ENCODE results near the gene AIDA.

Gene AIDA

GRCh38 chr1:222736972-222737371 is 24.7 kb upstream of the AIDA start, which contains the start of gene FAM177B:
Gene FAM177B, plus strand, starts transcription at chr1:222737202. Its CDS starts 9,344 bp downstream, at chr1:222746546.
- Histone ChIP-seq H3K27me3 (ENCODE audit: insufficient read depth, low read depth, severe bottlenecking) (no peaks in the 10 kb centered on the region), H3K4me3 (ENCODE audit: low read depth, low read length) (no peak within 1 kb of the TSS), H3K36me3 (no peaks in the 10 kb centered on the region), H3K9me3 (ENCODE audit: severe bottlenecking) (no peaks in the 10 kb centered on the region), H3K27ac (no peak within 1 kb of the TSS)
- DNase-seq: no peak
- TF ChIP-seq CTCF (IDR thresholded peaks at IDR 0.05; ENCODE audit: low read depth, low read length): no peak

DNA sequence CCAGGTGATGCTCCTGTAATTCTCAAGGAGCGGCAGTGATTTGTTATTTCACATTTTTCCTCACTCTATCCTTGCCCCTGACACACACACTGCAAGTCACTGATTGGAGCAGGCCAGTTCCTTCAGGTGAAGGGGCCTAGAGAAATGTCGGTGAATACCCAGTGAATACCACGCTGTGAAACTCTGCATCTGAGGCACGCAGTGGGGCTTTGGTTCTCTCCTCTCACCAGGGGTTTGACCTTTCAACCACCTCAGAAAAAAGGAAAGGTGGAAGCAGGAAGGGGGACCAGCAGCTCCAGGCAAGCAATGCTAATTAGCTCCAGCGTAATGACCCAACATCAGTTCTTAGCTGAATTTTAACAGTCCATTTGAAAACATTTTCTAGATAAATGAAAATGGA is 24.2 kb upstream of the AIDA start:
- Histone ChIP-seq H3K9me3 (ENCODE audit: severe bottlenecking) (no peaks in the 10 kb centered on the region), H3K4me3 (ENCODE audit: low read depth, low read length) (no peak overlapping the region), H3K36me3 (no peaks in the 10 kb centered on the region), H3K27me3 (ENCODE audit: insufficient read depth, low read depth, severe bottlenecking) (no peaks in the 10 kb centered on the region), H3K27ac (no peak overlapping the region)
- DNase-seq: no peak
- TF ChIP-seq CTCF (IDR thresholded peaks at IDR 0.05; ENCODE audit: low read depth, low read length): no peak

GRCh38 chr1:222734740-222735139 is 22.4 kb upstream of the AIDA start:
- H3K4me3 ChIP-seq (ENCODE audit: low read depth, low read length): no peak overlapping the region
- H3K27me3 ChIP-seq (ENCODE audit: insufficient read depth, low read depth, severe bottlenecking): no peaks in the 10 kb centered on the region
- H3K9me3 ChIP-seq (ENCODE audit: severe bottlenecking): no peaks in the 10 kb centered on the region
- no peak overlapping the region for H3K27ac ChIP-seq
- H3K36me3 ChIP-seq: no peaks in the 10 kb centered on the region
- DNase-seq: no peak
- no peak for TF ChIP-seq CTCF (IDR thresholded peaks at IDR 0.05; ENCODE audit: low read depth, low read length)

DNA sequence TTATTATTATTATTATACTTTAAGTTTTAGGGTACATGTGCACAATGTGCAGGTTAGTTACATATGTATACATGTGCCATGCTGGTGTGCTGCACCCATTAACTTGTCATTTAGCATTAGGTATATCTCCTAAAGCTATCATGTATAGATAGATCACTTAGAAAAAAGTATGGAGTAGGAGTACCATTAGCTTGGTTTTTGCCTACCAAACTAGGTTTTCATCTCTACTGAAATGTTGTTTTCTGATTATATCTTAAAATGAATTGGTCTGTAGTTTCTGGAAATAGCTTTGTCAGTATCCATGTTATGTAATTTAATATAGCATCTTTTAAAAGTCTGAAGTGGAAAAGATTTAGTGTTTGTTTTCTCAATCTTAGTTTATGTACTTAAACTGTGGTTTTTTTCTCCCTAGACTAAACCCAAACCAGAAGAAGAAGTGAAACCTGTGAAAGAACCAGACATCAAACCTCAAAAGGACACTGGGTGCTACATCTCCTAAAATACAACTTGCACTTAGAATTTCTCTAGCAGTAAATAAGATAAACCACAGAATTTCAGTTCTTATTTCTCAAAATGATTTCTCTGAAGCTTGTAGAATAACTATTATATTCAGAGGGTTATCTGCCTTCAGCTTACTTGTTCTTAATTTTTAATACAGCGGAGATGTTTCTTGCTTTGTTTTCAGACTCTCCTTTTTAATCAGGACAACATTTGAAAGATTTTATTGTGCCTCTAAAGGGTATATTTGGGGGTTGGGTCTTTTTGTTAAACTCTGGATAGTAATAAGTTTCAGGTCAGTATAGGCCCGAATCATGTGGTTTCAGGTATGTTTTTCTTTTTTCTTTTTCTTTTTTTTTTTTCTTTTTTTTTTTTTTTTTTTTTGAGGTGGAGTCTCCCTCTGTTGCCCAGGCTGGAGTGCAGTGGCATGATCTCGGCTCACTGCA is 20.2 kb upstream of the AIDA start:
- Histone ChIP-seq H3K4me3 (ENCODE audit: low read depth, low read length) (no peak overlapping the region), H3K9me3 (ENCODE audit: severe bottlenecking) (no peaks in the 10 kb centered on the region), H3K27ac (no peak overlapping the region), H3K36me3 (no peaks in the 10 kb centered on the region), H3K27me3 (ENCODE audit: insufficient read depth, low read depth, severe bottlenecking) (no peaks in the 10 kb centered on the region)
- no peak for TF ChIP-seq CTCF (IDR thresholded peaks at IDR 0.05; ENCODE audit: low read depth, low read length)
- DNase-seq: no peak

- no peak overlapping the region for H3K27ac ChIP-seq
- H3K4me3 ChIP-seq (ENCODE audit: low read depth, low read length): no peak overlapping the region
- no peak for TF ChIP-seq CTCF (IDR thresholded peaks at IDR 0.05; ENCODE audit: low read depth, low read length)
- H3K9me3 ChIP-seq (ENCODE audit: severe bottlenecking): no peaks in the 10 kb centered on the region
- no peaks in the 10 kb centered on the region for H3K36me3 ChIP-seq
- no peaks in the 10 kb centered on the region for H3K27me3 ChIP-seq (ENCODE audit: insufficient read depth, low read depth, severe bottlenecking)
- DNase-seq: no peak
Observed at GRCh38 chr1:222730866-222731265, 18.6 kb upstream of the AIDA start.
